Caco-2 (cell line): ENCODE results near the gene PDGFA. TPM values are rescaled to one million over a fixed set of nuclear protein-coding genes. Genes with fewer than 3 reads are reported as not detected.
A peak's percentile ranks its signal among the peaks of the same experiment; 100 is the strongest.

Experiments
- BruUV-seq: library from RNA; stranded (reverse); fragments of 400-500 nt; replicated peaks from 2 replicates; lab custom pipeline; 2021; lab: Mats Ljungman, UMichigan
- CTCF ChIA-PET: fragments of 300-600 bp; sonication (Branson Sonifier 250); formaldehyde crosslinking; loops from one replicate; lab custom pipeline; 2022; ENCODE audit warnings: antibody characterized with exemption; lab: Charles Lee
- POLR2A ChIA-PET: fragments of 300-600 bp; sonication (Branson Sonifier 250); formaldehyde crosslinking; loops from one replicate; lab custom pipeline; 2022; ENCODE audit warnings: antibody characterized with exemption; lab: Charles Lee
- DNase-seq, 2 experiments: peaks; one replicate each; pipeline versions ENCODE4 v3.0.0 to v3.0.0-alpha.2; 2020 to 2022
- H3K27me3 ChIP-seq: replicated peaks from 2 replicates; pipeline ENCODE4 v1.6.0; 2011; ENCODE audit warnings: low read length; ENCODE audit not compliant: control insufficient read depth, insufficient read depth
- H3K36me3 ChIP-seq: 2 replicates; pipeline ENCODE4 v1.5.1; 2011; ENCODE audit warnings: low read length; ENCODE audit not compliant: control insufficient read depth, insufficient read depth
- H3K4me1 ChIP-seq: fragments of 250-450 bp; sonication (Bioruptor Pico); 2 replicates; pipeline ENCODE4 v1.5.1; 2020; ENCODE audit warnings: mild to moderate bottlenecking
- H3K4me3 ChIP-seq: 2 replicates; pipeline ENCODE4 v1.5.1; 2011; ENCODE audit warnings: low read depth, mild to moderate bottlenecking, control low read depth, low read length
- H3K9me3 ChIP-seq: fragments of 250-450 bp; sonication (Bioruptor Pico); 2 replicates; pipeline ENCODE4 v1.5.1; 2020; ENCODE audit warnings: mild to moderate bottlenecking, moderate library complexity
- H3K27ac Mint-ChIP-seq: one replicate; pipeline ENCODE4 v1.8.0; 2022; ENCODE audit warnings: mixed read lengths; ENCODE audit not compliant: unreplicated experiment
- H3K27me3 Mint-ChIP-seq: one replicate; pipeline ENCODE4 v1.8.0; 2022; ENCODE audit warnings: mixed read lengths; ENCODE audit not compliant: insufficient read depth, unreplicated experiment
- H3K36me3 Mint-ChIP-seq: one replicate; pipeline ENCODE4 v1.8.0; 2022; ENCODE audit warnings: mild to moderate bottlenecking, mixed read lengths; ENCODE audit not compliant: insufficient read depth, unreplicated experiment
- H3K4me1 Mint-ChIP-seq: one replicate; pipeline ENCODE4 v1.8.0; 2022; ENCODE audit warnings: low read depth, mixed read lengths; ENCODE audit not compliant: unreplicated experiment
- H3K4me3 Mint-ChIP-seq: one replicate; pipeline ENCODE4 v1.8.0; 2022; ENCODE audit warnings: mild to moderate bottlenecking, moderate library complexity, mixed read lengths; ENCODE audit not compliant: unreplicated experiment
- H3K9me3 Mint-ChIP-seq: one replicate; pipeline ENCODE4 v1.8.0; 2022; ENCODE audit warnings: mixed read lengths; ENCODE audit not compliant: unreplicated experiment
- CTCF ChIP-seq, 2 experiments: fragments of 200-600 bp in 1 of 2; IDR thresholded peaks; 1 replicate in 1 of 2; 2 replicates in 1 of 2; pipeline versions ENCODE4 v1.5.1 to v1.8.0; 2011 to 2022; ENCODE audit warnings: antibody characterized with exemption in 1 of 2, control low read depth in 1 of 2, inconsistent platforms in 1 of 2, low read depth in 1 of 2, low read length in 1 of 2, mild to moderate bottlenecking in 1 of 2, moderate library complexity in 1 of 2; ENCODE audit not compliant: insufficient read depth in 1 of 2, severe bottlenecking in 1 of 2, unreplicated experiment in 1 of 2
- intact Hi-C: fragments of 100-400 bp; cut with micrococcal nuclease; formaldehyde crosslinking; loops from one replicate; pipeline ENCODE4 v1.10.0; 2022; ENCODE audit not compliant: unreplicated experiment
- total RNA-seq: library from RNA; stranded (reverse); gene quantifications from 2 replicates; pipeline ENCODE4 v1.2.3, GENCODE V29; 2022

Gene PDGFA
- total RNA-seq, 1 experiment from 2014 or later: 78.5 TPM

- Mint-ChIP-seq H3K9me3 (no peaks in the 10 kb centered on the region), H3K27ac (no peak overlapping the region), H3K36me3 (peaks cover 8% of the 10 kb centered on the region), H3K4me3 (peak overlapping the region; percentile 69), H3K27me3 (no peaks in the 10 kb centered on the region), H3K4me1 (peaks cover 6% of the 10 kb centered on the region)
- Histone ChIP-seq H3K36me3 (no peaks in the 10 kb centered on the region), H3K27me3 (peaks cover 1% of the 10 kb centered on the region; the same call in 1 of the 2 replicates), H3K4me1 (peaks cover 28% of the 10 kb centered on the region), H3K4me3 (peak overlapping the region; percentile 98), H3K9me3 (no peaks in the 10 kb centered on the region)
- ChIA-PET CTCF (interaction anchor here (0.9 to 1.5 kb wide), 4 partner anchors 17 to 187 kb away, joined by 3 to 4 read pairs (median 4); no protein-coding TSS in a partner anchor), POLR2A (interaction anchor here (0.5 to 1.0 kb wide), 5 partner anchors 17 to 190 kb away, joined by 3 to 9 read pairs (median 4); no protein-coding TSS in a partner anchor)
- DNase-seq: peak in 1 of 2 experiments; percentile 36
- peak in 1 of 2 experiments; percentile 16 for TF ChIP-seq CTCF (IDR thresholded peaks at IDR 0.05; ENCODE audit: insufficient read depth in 1 of 2, low read depth in 1 of 2, low read length in 1 of 2, severe bottlenecking in 1 of 2, unreplicated experiment in 1 of 2)
- intact Hi-C loops: loop anchor here (2.0 kb wide), 1 partner anchor 18 kb away; no protein-coding TSS in a partner anchor
- BruUV-seq: TSS peak; percentile 3
Measured at GRCh38 chr7:520503-521161, 986 bp upstream of the PDGFA start.

GRCh38 chr7:518630-519483 lies 789 bp downstream of the PDGFA start:
- intact Hi-C loops: loop anchor here (2.0 to 5.0 kb wide), 3 partner anchors 82 to 186 kb away; no protein-coding TSS in a partner anchor
- Histone ChIP-seq H3K27me3 (peaks cover 1% of the 10 kb centered on the region; the same call in 1 of the 2 replicates), H3K4me1 (peaks cover 37% of the 10 kb centered on the region), H3K4me3 (peak overlapping the region; percentile 98), H3K36me3 (no peaks in the 10 kb centered on the region), H3K9me3 (no peaks in the 10 kb centered on the region)
- POLR2A ChIA-PET: interaction anchor here (0.9 to 1.6 kb wide), 2 partner anchors 15 to 331 kb away, joined by 3 to 9 read pairs; no protein-coding TSS in a partner anchor
- DNase-seq: peak; percentile 88
- H3K27me3 Mint-ChIP-seq: no peaks in the 10 kb centered on the region
- BruUV-seq: TSS peak; percentile 26
- peak overlapping the region; percentile 89 for H3K27ac Mint-ChIP-seq
- H3K36me3 Mint-ChIP-seq: peaks cover 25% of the 10 kb centered on the region
- TF ChIP-seq CTCF (IDR thresholded peaks at IDR 0.05; ENCODE audit: insufficient read depth in 1 of 2, low read depth in 1 of 2, low read length in 1 of 2, severe bottlenecking in 1 of 2, unreplicated experiment in 1 of 2): no peak
- H3K4me3 Mint-ChIP-seq: peak overlapping the region; percentile 89
- peaks cover 6% of the 10 kb centered on the region for H3K4me1 Mint-ChIP-seq
- CTCF ChIA-PET: interaction anchor here (0.9 to 1.5 kb wide), 6 partner anchors 15 to 186 kb away, joined by 3 to 6 read pairs (median 4); no protein-coding TSS in a partner anchor
- no peaks in the 10 kb centered on the region for H3K9me3 Mint-ChIP-seq
